NCI-H1105 treated with DMSO at 0.1 percent for 48 hours (cell line): ENCODE data around the gene NINJ2.
"Not testable (repeated sequence)": the region's sequence is repeated elsewhere in the genome, so short reads cannot be mapped to it uniquely, and the experiment has no call there.

ENCODE experiments used
- DNase-seq: peaks from one replicate; lab custom pipeline; 2025; lab: John Stamatoyannopoulos, UW

Gene NINJ2

GRCh38 chr12:663293-663871, at the start of gene NINJ2:
Gene NINJ2, minus strand, starts transcription at chr12:663445. Its CDS starts 85 bp downstream, at chr12:663360.
- DNase-seq = no peak

- DNase-seq = no peak
Observed at GRCh38 chr12:712172-712863, 49.1 kb upstream of the NINJ2 start.

DNA sequence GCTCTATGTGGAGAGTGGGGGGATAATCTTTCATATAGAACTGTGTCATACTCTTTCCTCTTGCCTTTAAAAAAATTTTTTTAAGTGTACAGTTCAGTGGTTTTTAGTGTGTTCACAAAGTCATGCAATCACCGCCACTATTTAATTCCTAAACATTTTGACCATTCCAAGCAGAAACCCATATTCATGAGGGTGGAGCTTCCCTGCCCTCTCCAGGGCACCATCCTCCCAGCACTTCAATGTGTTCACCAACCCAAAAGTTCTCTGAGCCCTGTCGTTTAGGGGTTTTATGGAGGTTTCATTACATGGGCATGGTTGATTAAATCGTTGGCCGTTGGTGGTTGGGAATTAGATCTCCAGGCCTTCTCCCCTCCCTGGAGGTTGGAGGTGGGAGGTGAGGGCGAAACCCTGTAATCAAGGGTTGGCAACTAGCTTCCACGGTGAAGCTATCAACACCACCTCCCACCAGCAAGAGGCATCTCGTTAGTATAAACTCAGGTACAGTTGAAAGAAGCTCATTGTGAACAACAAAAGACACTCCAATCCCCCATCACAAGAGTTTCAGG, 46.3 kb upstream of the NINJ2 start:
- DNase-seq = no peak

GRCh38 chr12:708084-708483, 44.8 kb upstream of the NINJ2 start:
- DNase-seq = not testable (repeated sequence)

DNA sequence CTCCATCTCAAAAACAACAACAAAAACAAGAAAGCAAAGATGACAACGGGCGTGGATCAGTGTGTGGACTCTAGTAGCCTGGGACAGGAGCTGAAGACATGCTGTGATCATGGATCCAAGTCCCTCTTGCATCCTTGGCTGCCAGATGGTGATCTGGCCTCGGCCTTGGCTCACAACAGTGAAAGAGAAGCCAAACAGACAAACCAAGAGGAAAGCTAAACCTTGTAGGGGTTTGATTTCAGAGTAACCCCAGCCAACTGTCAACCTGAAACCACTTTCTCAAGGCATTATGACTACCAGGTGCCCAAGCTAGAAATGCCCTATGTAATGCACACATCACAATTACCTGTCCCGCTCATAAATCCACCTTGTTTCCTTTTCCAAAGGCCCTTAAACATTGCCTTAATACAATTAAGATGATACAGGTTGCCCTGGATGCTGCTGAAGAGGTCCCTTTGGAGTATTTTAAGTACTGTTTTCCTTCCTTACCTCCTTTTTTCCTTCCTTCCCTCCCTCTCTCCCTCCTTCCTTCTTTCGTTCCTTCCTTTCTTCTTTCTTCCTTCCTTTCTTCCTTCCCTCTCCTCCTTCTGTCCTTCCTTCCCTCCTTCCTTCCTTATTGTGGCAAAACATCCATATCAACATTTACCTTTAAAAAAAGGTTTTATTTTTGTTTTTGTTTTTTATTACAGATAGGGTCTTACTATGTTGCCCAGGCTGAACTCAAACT, 41.4 kb upstream of the NINJ2 start:
- no peak for DNase-seq

GRCh38 chr12:701896-702539, 38.8 kb upstream of the NINJ2 start:
- no peak for DNase-seq

DNA sequence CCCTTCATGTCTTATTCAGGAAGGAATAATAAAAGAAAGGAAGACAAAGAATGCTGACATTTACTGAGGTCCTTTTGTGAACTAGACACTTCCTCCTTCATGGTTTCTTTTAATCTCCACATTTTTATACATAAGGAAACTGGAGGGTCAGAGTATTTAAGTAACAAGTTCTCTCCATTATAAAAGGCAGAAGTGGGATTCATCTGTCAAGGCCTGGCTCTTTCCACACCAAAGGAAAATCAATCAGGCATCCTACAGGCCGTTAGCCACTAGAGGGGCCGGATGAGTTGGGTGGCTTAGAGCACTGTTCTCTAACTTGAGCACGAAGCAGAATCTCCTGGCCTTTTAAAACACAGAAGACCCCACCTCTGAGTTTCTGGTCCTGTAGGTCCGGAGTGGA, 36.8 kb upstream of the NINJ2 start:
- DNase-seq = no peak

GRCh38 chr12:698222-698621, 35.0 kb upstream of the NINJ2 start:
- DNase-seq = not testable (repeated sequence)

GRCh38 chr12:697481-697880, 34.2 kb upstream of the NINJ2 start:
- no peak for DNase-seq

DNA sequence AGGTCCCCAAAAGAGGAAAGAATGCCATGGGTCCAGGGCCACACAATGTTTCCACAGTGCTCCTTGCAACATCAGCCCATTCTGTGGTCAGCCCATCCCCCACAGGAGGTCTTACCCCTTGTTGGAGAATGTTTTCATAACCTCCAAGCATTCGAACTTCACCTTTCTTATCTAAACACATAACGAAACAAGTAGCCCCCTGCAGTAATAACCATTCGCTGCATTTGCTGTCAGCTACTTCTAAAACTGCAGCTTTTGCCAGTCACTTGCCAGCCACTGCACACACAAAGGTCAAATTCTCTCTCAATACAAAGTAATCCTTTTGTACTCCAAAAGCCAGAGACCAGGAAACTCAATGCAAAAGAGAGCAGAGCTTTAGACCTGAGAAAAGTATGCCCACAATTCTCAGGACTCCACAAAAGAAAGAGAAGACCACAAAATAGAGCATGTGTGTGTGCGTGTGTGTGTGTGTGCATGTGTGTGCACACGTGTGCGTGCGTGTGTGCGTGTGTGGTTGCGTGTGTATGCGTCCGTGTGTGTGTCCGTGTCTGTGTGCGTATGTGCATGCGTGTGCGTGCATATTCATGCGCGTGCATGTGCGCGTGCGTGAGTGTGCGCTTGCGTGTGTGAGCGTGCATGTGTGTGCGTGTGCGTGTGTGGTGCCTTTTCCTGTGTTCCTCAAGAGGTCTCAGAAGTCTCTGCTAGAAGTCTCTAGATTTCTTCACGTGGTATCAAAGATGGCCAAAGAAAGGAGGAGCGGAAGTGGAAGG, 31.7 kb upstream of the NINJ2 start:
- no peak for DNase-seq

DNA sequence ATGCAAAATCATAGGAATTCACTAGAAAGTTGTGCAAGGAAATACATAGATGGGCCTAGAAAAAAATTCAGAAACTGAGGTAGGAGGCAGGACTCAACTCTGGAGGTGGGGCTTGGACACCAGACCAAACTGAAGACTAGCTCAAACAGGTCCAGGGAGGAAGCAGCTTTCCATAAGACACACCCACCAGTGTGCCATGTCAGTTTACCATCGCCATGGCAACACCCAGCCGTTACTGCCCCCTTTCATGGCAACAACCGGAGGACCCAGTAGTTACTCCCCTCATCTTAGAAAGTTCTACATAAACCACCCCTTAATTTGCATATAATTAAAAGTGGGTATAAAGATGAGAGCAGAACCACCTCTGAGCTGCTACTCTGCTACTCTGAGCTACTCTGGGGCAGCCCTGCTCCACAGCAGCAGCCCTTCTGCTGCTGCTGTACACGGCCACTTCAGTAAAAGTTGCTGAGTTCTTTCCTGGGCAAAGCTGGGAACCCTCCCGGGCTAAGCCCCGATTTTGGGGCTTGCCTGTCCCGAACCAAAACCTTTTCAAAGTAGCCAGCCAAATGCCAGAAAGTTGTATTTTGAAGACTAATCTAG, 30.8 kb upstream of the NINJ2 start:
- DNase-seq = no peak

DNA sequence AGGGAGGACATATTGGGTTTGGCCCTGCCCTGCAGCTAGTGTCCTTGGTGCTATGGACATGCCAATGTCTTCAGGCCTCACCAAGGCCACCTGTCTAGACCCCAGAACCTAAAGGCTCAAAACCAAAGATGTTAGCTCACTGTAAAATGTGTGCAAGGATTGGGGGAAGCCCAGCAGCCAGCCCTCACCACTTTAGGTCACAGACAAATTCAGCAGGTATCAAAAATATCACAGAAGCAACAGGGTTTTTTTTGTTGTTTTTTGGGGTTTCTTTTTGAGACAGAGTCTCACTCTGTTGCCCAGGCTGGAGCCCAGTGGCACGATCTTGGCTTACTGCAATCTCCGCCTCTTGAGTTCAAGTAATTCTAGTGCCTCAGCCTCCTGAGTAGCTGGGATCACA, 29.0 kb upstream of the NINJ2 start:
- DNase-seq = no peak

GRCh38 chr12:690466-690865, 27.2 kb upstream of the NINJ2 start:
- DNase-seq = no peak

GRCh38 chr12:685388-685787, 22.1 kb upstream of the NINJ2 start:
- DNase-seq = no peak

DNA sequence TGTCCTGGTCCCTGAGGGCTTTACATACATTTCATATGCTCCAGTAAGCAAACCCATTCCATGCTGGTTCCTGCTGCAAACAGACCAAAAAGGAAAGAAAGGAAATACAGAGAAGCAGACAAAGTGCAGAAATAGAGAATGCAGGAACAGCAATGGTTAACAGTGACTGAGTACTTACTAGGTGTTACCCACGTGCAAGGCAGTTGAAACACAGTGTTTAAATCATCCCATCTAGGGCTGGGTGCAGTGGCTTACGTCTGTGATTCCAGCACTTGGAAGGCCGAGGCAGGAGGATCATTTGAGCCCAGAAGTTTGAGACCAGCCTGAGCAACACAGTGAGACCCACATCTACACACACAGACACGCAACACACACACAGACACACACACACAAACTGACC, 21.2 kb upstream of the NINJ2 start:
- DNase-seq = no peak

DNA sequence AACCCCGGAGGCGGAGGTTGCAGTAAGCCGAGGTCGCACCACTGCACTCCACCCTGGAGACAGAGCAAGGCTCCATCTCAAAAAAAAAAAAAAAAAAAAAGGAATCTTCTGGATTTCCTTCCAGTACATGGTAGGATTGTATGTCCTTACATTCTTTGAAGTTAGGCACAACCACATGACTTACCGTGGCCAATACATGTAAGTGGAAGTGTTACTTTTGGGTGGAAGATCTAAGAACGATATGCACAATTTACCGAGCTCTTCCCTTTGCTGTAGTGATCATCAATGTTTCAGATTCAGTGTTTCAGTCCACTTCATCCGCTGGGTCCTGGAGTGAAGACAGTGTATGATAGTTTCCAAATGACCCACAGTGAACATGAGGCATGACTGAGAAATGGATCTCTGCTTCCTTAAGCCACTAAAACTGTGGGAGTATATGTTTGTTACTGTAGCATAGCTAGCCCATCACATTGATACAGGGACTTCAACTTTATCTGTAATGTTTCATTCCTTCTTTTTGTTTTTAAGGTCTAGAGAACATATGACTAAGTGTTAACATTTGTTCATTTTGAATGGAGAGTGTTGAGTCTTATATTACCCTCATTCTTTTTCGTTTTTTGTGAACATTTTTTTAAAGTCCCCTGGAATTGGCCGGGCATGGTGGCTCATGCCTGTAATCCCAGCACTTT, 18.5 kb upstream of the NINJ2 start:
- DNase-seq = no peak

- no peak for DNase-seq
Observed at GRCh38 chr12:678747-679712, 15.8 kb upstream of the NINJ2 start.

DNA sequence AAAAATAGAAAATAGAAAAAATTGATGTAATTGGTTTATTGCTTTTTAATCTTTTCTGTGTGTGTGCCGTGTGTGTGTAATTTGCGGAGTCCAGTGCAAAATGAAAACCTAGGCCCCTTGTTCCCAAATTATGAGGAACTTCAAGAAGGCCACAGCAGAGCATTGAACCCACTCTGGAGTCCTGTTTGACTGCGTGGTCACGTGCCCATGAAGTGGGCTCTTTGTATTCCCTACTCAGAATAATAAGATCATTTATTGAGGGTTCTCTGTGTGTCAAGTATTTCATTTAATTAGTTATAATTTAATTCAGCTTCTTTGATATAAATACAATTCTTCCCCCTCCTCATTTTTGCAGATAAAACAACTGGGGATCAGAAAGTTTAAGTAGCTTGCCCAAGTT, 12.3 kb upstream of the NINJ2 start:
- no peak for DNase-seq

- DNase-seq = no peak
Observed at GRCh38 chr12:674272-674781, 11.1 kb upstream of the NINJ2 start.
